Activated CD8-positive, alpha-beta T cell treated with anti-CD3 and anti-CD28 coated beads, Interleukin-2, amount 10 ng/mL, durations not matched to agents 7 days and 5 days (primary cell): ENCODE data around the gene GAL3ST2. TPM values are rescaled to one million over a fixed set of nuclear protein-coding genes. Genes with fewer than 3 reads are reported as not detected.

Source experiments
- ATAC-seq: fragments of 150-1000 bp; cut with Tn5 transposase; one replicate; pipeline ENCODE4 v1.10.0; 2021; ENCODE audit warnings: moderate library complexity
- CTCF ChIA-PET: fragments of 350-600 bp; sonication (Branson Sonifier 250); formaldehyde crosslinking; loops from one replicate; lab custom pipeline; 2021; ENCODE audit warnings: antibody characterized with exemption; lab: Charles Lee
- POLR2A ChIA-PET: fragments of 350-600 bp; sonication (Branson Sonifier 250); formaldehyde crosslinking; loops from one replicate; lab custom pipeline; 2021; ENCODE audit warnings: antibody characterized with exemption; lab: Charles Lee
- DNase-seq: peaks from one replicate; pipeline ENCODE4 v3.0.0-alpha.2; 2020
- H3K27ac Mint-ChIP-seq: one replicate; pipeline ENCODE4 v1.8.0; 2021; ENCODE audit warnings: mild to moderate bottlenecking, mixed read lengths
- H3K27me3 Mint-ChIP-seq: one replicate; pipeline ENCODE4 v1.8.0; 2021; ENCODE audit warnings: low read depth, mixed read lengths
- H3K36me3 Mint-ChIP-seq: one replicate; pipeline ENCODE4 v1.8.0; 2021; ENCODE audit warnings: low read depth, mixed read lengths
- H3K4me1 Mint-ChIP-seq: one replicate; pipeline ENCODE4 v1.8.0; 2021; ENCODE audit warnings: low read depth, mixed read lengths
- H3K4me3 Mint-ChIP-seq: one replicate; pipeline ENCODE4 v1.8.0; 2021; ENCODE audit warnings: mild to moderate bottlenecking, mixed read lengths
- H3K9me3 Mint-ChIP-seq: one replicate; pipeline ENCODE4 v1.8.0; 2022; ENCODE audit warnings: mixed read lengths; ENCODE audit not compliant: insufficient read depth
- total RNA-seq, 2 experiments: library from RNA; stranded (reverse); gene quantifications; one replicate each; pipeline ENCODE4 v1.2.3, GENCODE V29; 2021

GAL3ST2 gene
- total RNA-seq, 2 experiments from 2014 or later = 0.34 TPM

DNA sequence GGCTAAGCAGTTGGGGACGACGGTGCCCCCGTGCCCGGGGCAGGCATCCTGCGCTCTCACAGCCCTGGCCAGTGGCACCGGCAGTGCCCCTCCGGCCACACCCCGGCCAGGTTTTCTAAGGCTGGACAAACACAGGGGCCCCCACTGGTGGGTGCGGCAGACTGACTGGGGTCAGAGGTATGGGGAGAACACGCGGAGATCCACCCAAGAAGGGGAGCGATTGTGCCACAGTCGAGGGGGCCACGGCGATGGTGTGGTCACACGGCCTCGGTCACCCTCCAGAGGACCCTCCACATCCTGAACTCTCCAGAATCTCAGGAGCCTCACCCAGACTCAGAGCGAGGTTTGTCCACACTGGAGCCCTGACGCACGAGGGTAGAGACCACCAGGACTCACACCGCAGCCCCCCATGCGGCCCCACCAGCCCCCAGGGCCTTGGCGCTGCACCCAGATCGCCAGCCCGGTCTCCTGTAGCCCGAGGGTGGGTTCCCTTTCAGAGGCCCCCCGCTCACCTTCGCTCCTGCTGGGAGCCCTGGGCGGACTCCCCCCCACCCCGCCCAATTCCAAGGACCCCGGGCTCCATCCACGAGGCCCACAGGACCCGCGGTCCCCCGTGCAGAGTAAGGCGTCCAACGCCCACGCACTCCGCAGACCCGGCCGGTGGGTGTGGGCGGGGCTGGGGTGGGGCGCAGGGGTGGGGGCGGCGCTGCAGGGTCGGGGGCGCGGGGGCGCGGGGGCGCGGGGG is 66.9 kb downstream of the GAL3ST2 start:
- no peaks in the 10 kb centered on the region for H3K9me3 Mint-ChIP-seq
- H3K4me3 Mint-ChIP-seq = peak overlapping the region; percentile 70
- H3K27me3 Mint-ChIP-seq = peaks cover 17% of the 10 kb centered on the region
- ChIA-PET POLR2A (interaction anchor here (1.2 kb wide), 1 partner anchor 17 kb away, joined by 5 read pairs; no protein-coding TSS in a partner anchor), CTCF (interaction anchor here (1.0 kb wide), 1 partner anchor 35 kb away, joined by 4 read pairs; no protein-coding TSS in a partner anchor)
- DNase-seq (no peak), ATAC-seq (no peak)
- H3K4me1 Mint-ChIP-seq = peaks cover 36% of the 10 kb centered on the region
- H3K27ac Mint-ChIP-seq = peak overlapping the region; percentile 74
- H3K36me3 Mint-ChIP-seq = no peaks in the 10 kb centered on the region

DNA sequence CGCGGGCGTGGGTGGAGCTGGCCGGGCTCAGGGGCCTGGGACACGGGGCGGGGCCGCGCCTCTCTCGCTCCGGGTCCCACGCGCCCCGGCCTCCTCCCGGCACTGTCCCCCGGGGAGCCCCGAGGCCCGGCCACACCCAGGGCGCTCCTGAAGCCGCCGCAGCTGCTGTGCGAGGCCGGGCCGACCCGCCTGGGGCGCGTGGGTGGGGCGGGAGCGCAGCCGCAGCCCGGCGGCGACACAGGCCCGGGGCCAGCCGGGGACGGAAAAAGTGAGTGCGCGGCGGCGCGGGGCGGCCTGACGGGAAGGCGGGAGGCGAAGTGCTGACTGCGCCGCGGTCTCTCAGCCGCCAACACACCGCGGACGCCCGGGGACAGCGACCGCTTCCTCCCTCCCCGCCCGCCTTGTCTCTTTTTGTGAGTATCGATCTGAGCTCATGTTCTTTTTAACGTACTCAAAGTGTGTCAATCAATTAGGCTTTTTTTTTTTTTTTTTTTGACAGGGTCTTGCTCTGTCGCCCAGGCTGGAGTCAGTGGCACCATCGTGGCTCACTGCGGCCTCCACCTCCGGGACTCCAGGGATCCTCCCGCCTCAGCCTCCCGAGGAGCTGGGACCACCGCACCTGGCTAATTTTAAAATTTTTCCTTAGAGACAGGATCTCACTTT is 67.6 kb downstream of the GAL3ST2 start:
- Mint-ChIP-seq H3K9me3 (no peaks in the 10 kb centered on the region), H3K4me3 (peak overlapping the region; percentile 66), H3K27ac (peak overlapping the region; percentile 81), H3K36me3 (no peaks in the 10 kb centered on the region), H3K4me1 (peaks cover 34% of the 10 kb centered on the region), H3K27me3 (peaks cover 14% of the 10 kb centered on the region)
- DNase-seq (peak; percentile 83), ATAC-seq (peak; percentile 89)
- POLR2A ChIA-PET = interaction anchor here (1.0 to 1.2 kb wide), 4 partner anchors 11 to 157 kb away, joined by 3 to 5 read pairs (median 4); partner anchors contain the start of genes DTYMK and PDCD1
- CTCF ChIA-PET = interaction anchor here (1.0 to 1.3 kb wide), 3 partner anchors 16 to 185 kb away, joined by 3 to 4 read pairs (median 4); no protein-coding TSS in a partner anchor

DNA sequence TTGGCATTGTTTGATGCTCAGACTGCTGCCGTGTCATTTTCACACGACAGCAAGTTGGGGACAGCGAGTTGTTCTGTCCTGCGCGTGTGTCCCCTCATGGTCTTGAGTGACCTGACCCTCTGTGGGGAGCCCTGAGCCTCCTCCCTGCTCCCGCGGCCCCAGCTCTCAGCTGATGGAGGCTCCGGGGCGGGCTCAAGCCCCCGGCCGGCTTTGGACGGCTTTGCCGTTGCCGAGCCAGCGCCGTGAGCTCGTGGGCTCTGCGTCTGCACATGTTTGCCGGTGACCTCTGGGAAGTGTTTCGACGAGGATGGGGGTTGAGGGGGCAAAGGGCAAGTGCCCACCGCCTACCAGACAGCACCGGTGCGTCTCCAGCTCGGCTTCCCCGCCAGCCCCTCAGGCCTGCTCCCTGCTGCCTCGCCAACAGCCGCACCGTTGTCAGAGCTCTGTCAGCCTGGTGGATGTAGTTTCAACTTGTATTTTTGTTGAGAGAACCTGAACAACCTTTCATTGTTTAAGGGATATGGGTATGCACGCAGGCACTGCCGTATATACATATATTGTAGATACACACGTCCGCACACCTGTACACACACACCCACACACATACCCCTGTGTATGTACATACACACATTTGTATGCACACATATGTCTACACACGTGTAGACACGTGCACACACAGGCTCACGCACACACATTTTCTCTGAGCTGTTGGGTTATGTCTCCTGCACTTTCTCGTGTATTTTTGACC is 68.4 kb downstream of the GAL3ST2 start:
- ATAC-seq (no peak), DNase-seq (no peak)
- H3K4me3 Mint-ChIP-seq = peak overlapping the region; percentile 66
- ChIA-PET CTCF (interaction anchor here (1.0 to 1.3 kb wide), 2 partner anchors 15 to 185 kb away, joined by 3 to 4 read pairs; no protein-coding TSS in a partner anchor), POLR2A (interaction anchor here (1.0 to 1.2 kb wide), 4 partner anchors 10 to 158 kb away, joined by 3 to 5 read pairs (median 4); partner anchors contain the start of genes DTYMK and PDCD1)
- H3K4me1 Mint-ChIP-seq = peaks cover 34% of the 10 kb centered on the region
- peaks cover 10% of the 10 kb centered on the region for H3K27me3 Mint-ChIP-seq
- H3K36me3 Mint-ChIP-seq = no peaks in the 10 kb centered on the region
- H3K9me3 Mint-ChIP-seq = no peaks in the 10 kb centered on the region
- peak overlapping the region; percentile 34 for H3K27ac Mint-ChIP-seq

DNA sequence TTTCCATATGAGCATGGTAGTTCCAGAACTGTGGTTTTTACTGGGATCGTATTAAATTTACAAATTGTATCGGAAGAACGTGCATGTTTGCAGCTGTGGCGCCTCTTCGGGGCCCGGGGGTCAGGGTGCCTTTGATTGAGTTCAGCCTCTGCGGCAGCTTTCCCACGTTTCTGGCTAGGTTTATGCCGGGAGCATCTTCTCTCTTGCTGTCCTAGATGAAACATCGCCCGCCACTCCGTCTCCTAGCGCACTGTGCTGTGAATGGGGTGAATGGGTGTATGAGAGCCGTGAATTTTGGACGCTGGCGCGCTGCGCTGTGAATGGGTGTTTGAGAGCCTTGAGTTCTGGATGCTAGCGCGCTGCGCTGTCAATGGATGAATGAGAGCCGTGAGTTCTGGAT is 69.8 kb downstream of the GAL3ST2 start:
- Mint-ChIP-seq H3K4me1 (peaks cover 34% of the 10 kb centered on the region), H3K9me3 (no peaks in the 10 kb centered on the region), H3K27ac (no peak overlapping the region), H3K36me3 (no peaks in the 10 kb centered on the region), H3K4me3 (no peak overlapping the region), H3K27me3 (peaks cover 4% of the 10 kb centered on the region)
- CTCF ChIA-PET = no interaction called here
- no peak for ATAC-seq
- POLR2A ChIA-PET = no interaction called here
- DNase-seq = no peak

DNA sequence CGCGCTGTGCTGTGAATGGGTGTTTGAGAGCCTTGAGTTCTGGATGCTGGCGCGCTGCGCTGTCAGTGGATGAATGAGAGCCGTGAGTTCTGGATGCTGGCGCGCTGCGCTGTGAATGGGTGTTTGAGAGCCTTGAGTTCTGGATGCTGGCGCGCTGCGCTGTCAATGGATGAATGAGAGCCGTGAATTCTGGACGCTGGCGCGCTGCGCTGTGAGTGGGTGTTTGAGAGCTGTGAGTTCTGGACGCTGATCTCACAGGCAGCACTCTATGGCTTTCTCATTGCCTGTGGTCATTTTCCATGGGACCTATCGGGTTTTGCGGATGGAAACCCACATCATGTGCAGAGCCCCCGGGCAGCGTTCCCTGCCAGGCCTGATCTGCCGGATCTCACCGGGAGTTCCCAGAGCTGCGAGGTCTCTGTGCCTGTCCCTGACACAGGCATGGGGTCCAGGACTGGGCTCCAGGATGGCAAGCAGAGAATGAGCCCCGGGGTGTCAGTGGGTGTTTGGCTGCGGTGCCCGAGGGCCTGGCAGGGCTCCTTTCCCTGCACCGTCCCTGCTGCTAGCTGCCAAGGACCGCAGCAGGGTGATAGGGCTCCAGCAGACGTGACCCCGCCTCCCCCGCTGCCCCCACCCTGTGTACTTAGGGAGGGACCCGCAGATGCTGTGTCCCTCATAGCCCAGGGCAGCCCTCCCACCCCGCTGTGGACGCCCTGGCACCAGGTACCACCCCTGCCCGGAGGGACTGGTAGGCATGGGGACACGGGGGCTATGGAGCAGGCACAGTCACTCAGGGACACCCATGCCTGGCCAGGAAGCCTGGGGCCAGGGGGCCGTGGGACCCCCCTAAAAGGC is 72.4 kb downstream of the GAL3ST2 start:
- POLR2A ChIA-PET = no interaction called here
- peaks cover 4% of the 10 kb centered on the region for H3K27me3 Mint-ChIP-seq
- ATAC-seq = no peak
- CTCF ChIA-PET = no interaction called here
- peaks cover 22% of the 10 kb centered on the region for H3K4me1 Mint-ChIP-seq
- H3K9me3 Mint-ChIP-seq = no peaks in the 10 kb centered on the region
- no peak overlapping the region for H3K4me3 Mint-ChIP-seq
- H3K36me3 Mint-ChIP-seq = no peaks in the 10 kb centered on the region
- no peak for DNase-seq
- H3K27ac Mint-ChIP-seq = no peak overlapping the region

DNA sequence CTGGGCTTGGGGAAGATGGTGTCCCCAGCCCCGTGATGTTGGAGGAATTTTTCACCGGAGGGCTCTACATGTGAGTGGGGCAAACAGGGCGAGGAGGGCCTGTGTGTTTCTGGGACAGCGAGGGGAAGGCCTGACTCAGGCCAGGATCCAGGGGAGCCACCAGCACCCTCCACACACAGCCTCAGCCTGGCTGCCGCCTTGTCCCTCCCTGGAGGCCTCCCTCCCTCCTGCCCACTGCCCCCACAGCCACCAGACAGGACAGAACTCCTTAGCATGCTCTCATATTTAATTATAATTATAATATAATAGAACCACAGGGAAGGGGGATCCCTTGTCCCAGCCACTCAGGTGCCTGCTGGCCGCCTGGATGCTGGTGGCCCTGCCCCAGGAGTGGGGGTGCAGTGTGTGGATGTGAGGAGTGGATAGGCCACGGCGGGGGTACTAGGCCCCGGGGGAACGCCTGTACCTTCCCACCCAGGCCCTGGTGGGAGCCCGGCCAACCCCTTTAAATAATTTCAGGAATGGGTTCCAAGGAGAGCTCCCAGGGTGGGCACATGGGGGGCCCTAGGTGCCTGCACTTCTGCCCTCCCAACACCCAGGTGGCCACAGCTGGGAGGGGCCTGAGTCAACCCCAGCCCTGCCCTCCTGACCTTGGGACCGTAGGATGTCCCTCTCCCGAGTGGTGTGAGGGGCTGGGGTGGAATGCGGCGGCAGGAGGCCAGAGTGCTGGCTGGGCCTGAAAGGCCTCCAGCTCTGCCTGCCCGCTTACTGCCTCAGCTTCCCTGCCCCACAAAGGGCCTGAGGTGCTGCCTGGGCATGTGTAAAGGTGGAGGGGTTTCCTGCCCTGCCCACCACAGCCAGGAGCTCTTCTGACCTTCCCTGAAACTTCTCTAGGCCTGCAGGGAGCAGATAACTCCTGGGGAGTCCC is 73.3 kb downstream of the GAL3ST2 start:
- H3K27ac Mint-ChIP-seq = no peak overlapping the region
- H3K4me1 Mint-ChIP-seq = peaks cover 15% of the 10 kb centered on the region
- no peak overlapping the region for H3K4me3 Mint-ChIP-seq
- no peaks in the 10 kb centered on the region for H3K9me3 Mint-ChIP-seq
- POLR2A ChIA-PET = no interaction called here
- no peak for ATAC-seq
- CTCF ChIA-PET = no interaction called here
- H3K36me3 Mint-ChIP-seq = no peaks in the 10 kb centered on the region
- peaks cover 4% of the 10 kb centered on the region for H3K27me3 Mint-ChIP-seq
- no peak for DNase-seq

DNA sequence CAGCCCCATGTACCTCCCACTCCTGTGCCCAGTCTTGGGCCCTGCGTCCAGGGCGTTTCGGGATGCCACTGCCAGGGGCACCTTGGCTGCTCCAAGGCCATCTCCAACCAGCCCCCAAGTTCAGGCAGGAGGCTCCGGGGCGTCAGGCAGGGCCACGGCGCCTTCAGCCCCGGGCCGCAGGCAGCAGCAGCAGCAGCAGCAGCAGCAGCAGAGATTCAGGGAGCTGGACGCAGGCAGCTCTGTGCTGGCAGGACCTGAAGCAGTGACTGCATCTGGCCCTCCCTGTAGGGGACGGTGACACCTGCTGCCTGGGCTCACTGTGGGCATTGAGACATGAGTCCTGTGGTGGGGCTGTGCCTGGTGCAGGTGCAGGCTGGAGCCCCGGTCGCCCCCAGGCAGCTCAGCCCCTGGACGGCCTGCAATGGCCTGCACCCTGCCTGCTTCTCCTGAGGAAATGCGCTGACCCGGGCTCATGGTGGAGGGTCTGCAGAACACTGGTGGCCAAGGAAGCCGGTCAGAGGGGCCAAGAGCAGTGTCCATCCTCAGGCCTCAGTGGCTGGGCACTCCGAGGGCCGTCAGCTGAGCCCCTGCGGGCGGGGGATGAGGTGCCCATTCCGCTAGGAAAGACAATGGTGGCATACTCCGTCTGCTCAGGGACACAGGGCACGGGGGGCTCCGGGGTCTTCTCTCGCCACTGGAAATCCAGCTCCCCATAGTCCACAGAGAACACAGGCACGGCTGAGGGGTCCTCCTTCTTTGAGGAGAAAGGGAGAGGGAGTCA is 74.1 kb downstream of the GAL3ST2 start:
- Mint-ChIP-seq H3K36me3 (no peaks in the 10 kb centered on the region), H3K9me3 (no peaks in the 10 kb centered on the region), H3K27me3 (no peaks in the 10 kb centered on the region), H3K4me1 (peaks cover 8% of the 10 kb centered on the region), H3K27ac (no peak overlapping the region), H3K4me3 (no peak overlapping the region)
- ChIA-PET POLR2A (no interaction called here), CTCF (no interaction called here)
- DNase-seq (no peak), ATAC-seq (no peak)

DNA sequence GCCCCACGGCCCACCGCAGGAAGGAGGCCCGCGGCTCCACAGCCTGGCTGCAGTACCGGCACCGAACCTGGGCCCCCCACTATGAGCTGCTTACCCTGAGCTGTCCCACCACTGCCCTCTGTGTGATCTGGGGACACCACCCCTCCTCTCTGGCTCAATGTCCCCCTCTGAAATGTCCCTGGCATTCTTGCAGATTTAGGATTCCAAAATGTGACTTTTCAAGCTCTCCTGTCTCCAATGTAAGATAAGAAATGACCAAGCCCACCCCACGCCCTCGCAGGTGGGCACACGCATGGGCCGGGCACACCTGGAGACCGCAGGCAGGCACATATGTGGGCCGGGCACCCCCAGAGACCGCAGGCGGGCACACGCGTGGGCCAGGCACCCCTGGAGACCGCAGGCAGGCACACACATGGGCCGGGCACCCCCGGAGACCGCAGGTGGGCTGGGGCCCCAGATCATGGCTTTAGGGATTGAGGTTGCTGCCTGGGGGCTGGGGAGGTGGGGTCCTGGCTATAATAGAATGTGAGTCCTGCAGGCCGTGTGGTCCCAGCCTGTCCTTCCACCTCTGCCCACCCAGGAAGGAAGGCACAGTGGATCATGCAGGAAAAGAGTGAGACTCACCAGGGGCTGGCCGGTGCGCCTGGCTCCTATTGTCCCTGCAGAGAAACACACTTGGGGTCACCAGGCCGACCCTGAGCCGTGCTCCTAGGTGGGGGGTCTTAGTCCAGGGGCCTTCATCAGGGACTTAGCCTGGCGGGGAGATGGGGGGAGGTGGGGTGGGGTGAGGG is 74.9 kb downstream of the GAL3ST2 start:
- Mint-ChIP-seq H3K9me3 (no peaks in the 10 kb centered on the region), H3K4me3 (no peak overlapping the region), H3K27me3 (no peaks in the 10 kb centered on the region), H3K36me3 (no peaks in the 10 kb centered on the region), H3K27ac (no peak overlapping the region), H3K4me1 (peaks cover 2% of the 10 kb centered on the region)
- ATAC-seq = no peak
- no peak for DNase-seq
- ChIA-PET POLR2A (no interaction called here), CTCF (no interaction called here)

DNA sequence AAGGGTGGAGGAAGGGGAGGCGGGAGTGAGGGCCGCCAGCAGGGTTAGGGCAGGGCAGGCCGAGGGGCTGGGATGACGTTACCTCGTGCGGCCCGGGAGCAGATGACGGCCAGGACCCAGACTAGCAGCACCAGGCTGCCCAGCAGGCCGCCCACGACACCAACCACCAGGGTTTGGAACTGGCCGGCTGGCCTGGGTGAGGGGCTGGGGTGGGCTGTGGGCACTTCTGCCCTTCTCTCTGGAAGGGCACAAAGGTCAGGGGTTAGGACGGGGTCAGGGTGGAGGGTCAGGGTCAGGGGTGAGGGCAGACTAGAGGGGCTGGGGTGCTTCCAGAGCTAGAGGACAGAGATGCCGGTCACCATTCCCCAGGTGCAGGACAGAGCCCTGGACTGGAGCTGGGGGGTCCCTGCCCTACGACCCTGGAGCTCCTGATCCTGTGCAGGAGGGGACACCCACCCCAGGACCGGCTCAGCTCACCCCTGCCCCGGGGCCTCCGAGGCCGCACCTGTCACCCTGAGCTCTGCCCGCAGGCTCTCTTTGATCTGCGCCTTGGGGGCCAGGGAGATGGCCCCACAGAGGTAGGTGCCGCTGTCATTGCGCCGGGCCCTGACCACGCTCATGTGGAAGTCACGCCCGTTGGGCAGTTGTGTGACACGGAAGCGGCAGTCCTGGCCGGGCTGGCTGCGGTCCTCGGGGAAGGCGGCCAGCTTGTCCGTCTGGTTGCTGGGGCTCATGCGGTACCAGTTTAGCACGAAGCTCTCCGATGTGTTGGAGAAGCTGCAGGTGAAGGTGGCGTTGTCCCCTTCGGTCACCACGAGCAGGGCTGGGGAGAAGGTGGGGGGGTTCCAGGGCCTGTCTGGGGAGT is 75.7 kb downstream of the GAL3ST2 start:
- DNase-seq (no peak), ATAC-seq (no peak)
- no peaks in the 10 kb centered on the region for H3K9me3 Mint-ChIP-seq
- H3K4me1 Mint-ChIP-seq = no peaks in the 10 kb centered on the region
- no peaks in the 10 kb centered on the region for H3K27me3 Mint-ChIP-seq
- ChIA-PET POLR2A (no interaction called here), CTCF (no interaction called here)
- H3K27ac Mint-ChIP-seq = no peak overlapping the region
- no peaks in the 10 kb centered on the region for H3K36me3 Mint-ChIP-seq
- no peak overlapping the region for H3K4me3 Mint-ChIP-seq
